Nephron progenitor cell (in vitro differentiated cells): ENCODE results near the gene CCN6.

Experiments
- DNase-seq: peaks from one replicate; pipeline ENCODE4 v3.0.0; 2021
- H3K27ac Mint-ChIP-seq: 2 replicates; pipeline ENCODE4 v1.8.0; 2021; ENCODE audit warnings: mild to moderate bottlenecking, moderate library complexity, mixed read lengths
- H3K27me3 Mint-ChIP-seq: 2 replicates; pipeline ENCODE4 v1.8.0; 2021; ENCODE audit warnings: mild to moderate bottlenecking, low read depth, mixed read lengths; ENCODE audit not compliant: poor library complexity
- H3K36me3 Mint-ChIP-seq: 2 replicates; pipeline ENCODE4 v1.8.0; 2021; ENCODE audit warnings: low read depth, mixed read lengths
- H3K4me1 Mint-ChIP-seq: 2 replicates; pipeline ENCODE4 v1.8.0; 2021; ENCODE audit warnings: mixed read lengths
- H3K4me3 Mint-ChIP-seq: 2 replicates; pipeline ENCODE4 v1.8.0; 2021; ENCODE audit warnings: mild to moderate bottlenecking, moderate library complexity, mixed read lengths
- H3K9me3 Mint-ChIP-seq: 2 replicates; pipeline ENCODE4 v1.8.0; 2021; ENCODE audit warnings: mild to moderate bottlenecking, moderate library complexity, mixed read lengths
- CTCF ChIP-seq: fragments of 200-600 bp; sonication (generic); IDR thresholded peaks from 2 replicates; pipeline ENCODE4 v1.5.0; 2021; ENCODE audit warnings: antibody characterized with exemption

CCN6 gene

GRCh38 chr6:112061605-112062004 is 7.7 kb downstream of the CCN6 start:
- Mint-ChIP-seq H3K4me3 (no peak overlapping the region), H3K27me3 (no peaks in the 10 kb centered on the region), H3K9me3 (no peaks in the 10 kb centered on the region), H3K36me3 (no peaks in the 10 kb centered on the region), H3K27ac (no peak overlapping the region), H3K4me1 (no peaks in the 10 kb centered on the region)
- no peak for TF ChIP-seq CTCF
- no peak for DNase-seq

GRCh38 chr6:112062966-112063365 is 9.1 kb downstream of the CCN6 start:
- Mint-ChIP-seq H3K4me3 (no peak overlapping the region), H3K36me3 (no peaks in the 10 kb centered on the region), H3K27ac (no peak overlapping the region), H3K9me3 (no peaks in the 10 kb centered on the region), H3K27me3 (no peaks in the 10 kb centered on the region), H3K4me1 (no peaks in the 10 kb centered on the region)
- DNase-seq = no peak
- TF ChIP-seq CTCF = no peak

GRCh38 chr6:112065426-112065986 is 11.6 kb downstream of the CCN6 start:
- H3K4me1 Mint-ChIP-seq = no peaks in the 10 kb centered on the region
- H3K9me3 Mint-ChIP-seq = no peaks in the 10 kb centered on the region
- peaks cover 4% of the 10 kb centered on the region for H3K36me3 Mint-ChIP-seq
- TF ChIP-seq CTCF = no peak
- no peak overlapping the region for H3K27ac Mint-ChIP-seq
- H3K4me3 Mint-ChIP-seq = no peak overlapping the region
- DNase-seq = no peak
- H3K27me3 Mint-ChIP-seq = no peaks in the 10 kb centered on the region

GRCh38 chr6:112066606-112067005 is 12.7 kb downstream of the CCN6 start:
- TF ChIP-seq CTCF = no peak

GRCh38 chr6:112081569-112081968 is 27.7 kb downstream of the CCN6 start:
- Mint-ChIP-seq H3K4me3 (no peak overlapping the region), H3K9me3 (no peaks in the 10 kb centered on the region)

More at GRCh38 chr6:112066606-112067005, 12.7 kb downstream of the CCN6 start:
- Mint-ChIP-seq H3K9me3 (no peaks in the 10 kb centered on the region), H3K4me3 (no peak overlapping the region), H3K36me3 (peaks cover 5% of the 10 kb centered on the region), H3K4me1 (no peaks in the 10 kb centered on the region), H3K27ac (no peak overlapping the region), H3K27me3 (no peaks in the 10 kb centered on the region)
- DNase-seq = no peak

More at GRCh38 chr6:112081569-112081968, 27.7 kb downstream of the CCN6 start:
- Mint-ChIP-seq H3K36me3 (peaks cover 26% of the 10 kb centered on the region), H3K4me1 (peaks cover 9% of the 10 kb centered on the region), H3K27me3 (no peaks in the 10 kb centered on the region), H3K27ac (no peak overlapping the region)
- TF ChIP-seq CTCF = no peak
- no peak for DNase-seq
